ENCODE data around the gene MS4A8.

The MS4A8 gene

GRCh38 chr11:60741421-60741820 lies 42.0 kb downstream of the MS4A8 start:
- H3K4me3 ChIP-seq (ENCODE audit: control insufficient read depth, low read depth, low read length), result no peak overlapping the region
- no peak for DNase-seq (ENCODE audit: low read depth)
- no peak for TF ChIP-seq CTCF (conservative IDR thresholded peaks at IDR 0.05; ENCODE audit: control insufficient read depth, insufficient read depth, low read depth, low read length)

- no peak for TF ChIP-seq CTCF (conservative IDR thresholded peaks at IDR 0.05; ENCODE audit: control insufficient read depth, insufficient read depth, low read depth, low read length)
- DNase-seq (ENCODE audit: low read depth), result no peak
- no peak overlapping the region for H3K4me3 ChIP-seq (ENCODE audit: control insufficient read depth, low read depth, low read length)
These were observed 43.6 kb downstream of the MS4A8 start for GRCh38 chr11:60743058-60743457.

GRCh38 chr11:60744114-60744513 lies 44.7 kb downstream of the MS4A8 start:
- H3K4me3 ChIP-seq (ENCODE audit: control insufficient read depth, low read depth, low read length), result no peak overlapping the region
- no peak for DNase-seq (ENCODE audit: low read depth)
- TF ChIP-seq CTCF (conservative IDR thresholded peaks at IDR 0.05; ENCODE audit: control insufficient read depth, insufficient read depth, low read depth, low read length), result no peak

GRCh38 chr11:60747359-60747873 lies 48.0 kb downstream of the MS4A8 start:
- no peak for TF ChIP-seq CTCF (conservative IDR thresholded peaks at IDR 0.05; ENCODE audit: control insufficient read depth, insufficient read depth, low read depth, low read length)
- no peak for DNase-seq (ENCODE audit: low read depth)
- no peak overlapping the region for H3K4me3 ChIP-seq (ENCODE audit: control insufficient read depth, low read depth, low read length)

GRCh38 chr11:60748225-60748624 lies 48.8 kb downstream of the MS4A8 start:
- H3K4me3 ChIP-seq (ENCODE audit: control insufficient read depth, low read depth, low read length), result no peak overlapping the region
- no peak for DNase-seq (ENCODE audit: low read depth)
- TF ChIP-seq CTCF (conservative IDR thresholded peaks at IDR 0.05; ENCODE audit: control insufficient read depth, insufficient read depth, low read depth, low read length), result no peak

GRCh38 chr11:60748821-60749220 lies 49.4 kb downstream of the MS4A8 start:
- no peak overlapping the region for H3K4me3 ChIP-seq (ENCODE audit: control insufficient read depth, low read depth, low read length)
- DNase-seq (ENCODE audit: low read depth), result no peak
- TF ChIP-seq CTCF (conservative IDR thresholded peaks at IDR 0.05; ENCODE audit: control insufficient read depth, insufficient read depth, low read depth, low read length), result no peak

GRCh38 chr11:60750911-60751310 lies 51.5 kb downstream of the MS4A8 start:
- H3K4me3 ChIP-seq (ENCODE audit: control insufficient read depth, low read depth, low read length), result no peak overlapping the region
- DNase-seq (ENCODE audit: low read depth), result no peak
- TF ChIP-seq CTCF (conservative IDR thresholded peaks at IDR 0.05; ENCODE audit: control insufficient read depth, insufficient read depth, low read depth, low read length), result no peak

Data from fibroblast of mammary gland (primary cell).